ENCODE results near the gene RIMBP2.
A peak's percentile ranks its signal among the peaks of the same experiment; 100 is the strongest.

Gene RIMBP2

DNA sequence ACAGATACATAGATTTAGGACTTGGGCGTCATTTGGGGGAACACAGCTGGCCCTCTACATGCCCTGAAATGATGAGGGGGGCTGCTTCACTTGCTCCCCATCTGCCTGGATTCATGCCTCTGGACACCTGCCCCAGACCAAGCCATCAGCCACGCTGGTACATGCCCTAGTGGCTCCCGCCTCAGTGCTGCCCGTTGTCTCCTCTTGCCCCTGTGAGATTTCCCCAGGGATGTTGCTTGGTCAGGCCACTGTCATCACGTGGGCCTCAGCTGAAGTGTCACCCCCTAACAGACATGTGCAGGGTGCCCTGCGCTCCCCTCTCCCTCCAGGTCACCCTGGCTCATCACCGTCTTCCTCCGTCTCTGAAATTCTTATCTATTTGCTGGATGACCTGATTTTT is 220.9 kb downstream of the RIMBP2 start:
- Histone ChIP-seq H4K91ac (ENCODE audit: low read depth, low read length, poor library complexity) (no peak overlapping the region), H4K8ac (ENCODE audit: low read depth, low read length) (no peak overlapping the region), H2BK15ac (ENCODE audit: low read length) (no peak overlapping the region), H3K4me1 (ENCODE audit: control insufficient read depth in 2 of 2, insufficient read depth in 1 of 2, low read depth in 1 of 2, low read length in 2 of 2) (peaks cover 0 to 7% of the 10 kb centered on the region in 2 donors), H3K18ac (ENCODE audit: low read length) (no peak overlapping the region), H3K4ac (ENCODE audit: low read length) (no peak overlapping the region), H2BK12ac (ENCODE audit: low read length) (no peak overlapping the region), H3K36me3 (replicated peaks in 1 of 2; ENCODE audit: control insufficient read depth in 2 of 2, insufficient read depth in 2 of 2, low read length in 2 of 2) (no peaks in the 10 kb centered on the region), H3K79me1 (ENCODE audit: low read depth, low read length) (no peaks in the 10 kb centered on the region), H3K27ac (replicated peaks; ENCODE audit: low read length) (no peak overlapping the region), H3K9ac (ENCODE audit: low read depth, low read length, poor library complexity) (no peak overlapping the region), H2AFZ (ENCODE audit: low read length) (no peak overlapping the region), H3K27me3 (ENCODE audit: control insufficient read depth in 3 of 3, insufficient read depth in 3 of 3, low read depth in 1 of 3, low read length in 3 of 3) (peaks cover 0 to 19% (median 0%) of the 10 kb centered on the region in 3 experiments), H3K23ac (ENCODE audit: low read depth, low read length, poor library complexity) (peak overlapping the region; percentile 31), H2AK5ac (ENCODE audit: low read depth, low read length) (no peak overlapping the region), H3K14ac (ENCODE audit: low read length) (no peak overlapping the region), H2BK5ac (ENCODE audit: low read length) (no peak overlapping the region), H2BK120ac (ENCODE audit: low read depth, low read length) (no peak overlapping the region), H3K4me2 (ENCODE audit: insufficient read depth, low read length, poor library complexity, severe bottlenecking) (no peak overlapping the region), H3K4me3 (ENCODE audit: low read length in 2 of 2) (no peak overlapping the region), H3K9me3 (replicated peaks in 1 of 2; ENCODE audit: control insufficient read depth in 2 of 2, insufficient read depth in 1 of 2, low read depth in 1 of 2, low read length in 2 of 2) (no peaks in the 10 kb centered on the region)
- DNase-seq (ENCODE audit: low spot score), result no peak
- WGBS, 2 donors (ENCODE audit: extremely low coverage in 2 of 2, insufficient read length in 2 of 2, insufficient replicate concordance in 1 of 2), result no CpG with 5 or more reads among the region's 8 CpGs

DNA sequence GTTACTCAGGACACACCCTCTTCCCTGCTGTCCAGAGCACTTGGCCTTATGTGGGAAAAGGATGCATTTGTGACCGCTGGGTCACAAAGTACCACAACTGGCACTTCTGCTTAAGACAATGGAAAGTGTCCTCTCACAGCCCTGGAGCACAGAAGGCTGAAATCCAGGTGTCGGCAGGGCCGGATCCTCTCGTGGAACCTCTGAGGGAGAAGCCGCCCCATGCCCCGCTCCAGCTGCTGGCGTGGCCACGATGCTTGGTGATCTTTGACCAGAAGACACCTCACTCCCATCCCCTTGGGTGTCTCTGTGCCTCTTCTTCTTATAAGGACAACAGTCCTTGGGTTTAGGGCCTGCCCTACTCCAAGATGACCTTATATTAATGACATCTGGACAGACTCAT is 221.4 kb downstream of the RIMBP2 start:
- no peak for DNase-seq (ENCODE audit: low spot score)
- Histone ChIP-seq H2BK120ac (ENCODE audit: low read depth, low read length) (no peak overlapping the region), H2BK5ac (ENCODE audit: low read length) (no peak overlapping the region), H3K36me3 (replicated peaks in 1 of 2; ENCODE audit: control insufficient read depth in 2 of 2, insufficient read depth in 2 of 2, low read length in 2 of 2) (no peaks in the 10 kb centered on the region), H3K9me3 (replicated peaks in 1 of 2; ENCODE audit: control insufficient read depth in 2 of 2, insufficient read depth in 1 of 2, low read depth in 1 of 2, low read length in 2 of 2) (no peaks in the 10 kb centered on the region), H3K4me2 (ENCODE audit: insufficient read depth, low read length, poor library complexity, severe bottlenecking) (no peak overlapping the region), H3K23ac (ENCODE audit: low read depth, low read length, poor library complexity) (no peak overlapping the region), H3K4me1 (ENCODE audit: control insufficient read depth in 2 of 2, insufficient read depth in 1 of 2, low read depth in 1 of 2, low read length in 2 of 2) (peaks cover 0 to 7% of the 10 kb centered on the region in 2 donors), H3K27ac (replicated peaks; ENCODE audit: low read length) (no peak overlapping the region), H2BK12ac (ENCODE audit: low read length) (no peak overlapping the region), H2AFZ (ENCODE audit: low read length) (no peak overlapping the region), H4K91ac (ENCODE audit: low read depth, low read length, poor library complexity) (no peak overlapping the region), H3K9ac (ENCODE audit: low read depth, low read length, poor library complexity) (no peak overlapping the region), H2BK15ac (ENCODE audit: low read length) (no peak overlapping the region), H3K4ac (ENCODE audit: low read length) (no peak overlapping the region), H3K27me3 (ENCODE audit: control insufficient read depth in 3 of 3, insufficient read depth in 3 of 3, low read depth in 1 of 3, low read length in 3 of 3) (peaks cover 0 to 19% (median 0%) of the 10 kb centered on the region in 3 experiments), H3K18ac (ENCODE audit: low read length) (no peak overlapping the region), H3K4me3 (ENCODE audit: low read length in 2 of 2) (no peak overlapping the region), H3K14ac (ENCODE audit: low read length) (no peak overlapping the region), H3K79me1 (ENCODE audit: low read depth, low read length) (no peaks in the 10 kb centered on the region), H4K8ac (ENCODE audit: low read depth, low read length) (no peak overlapping the region), H2AK5ac (ENCODE audit: low read depth, low read length) (no peak overlapping the region)
- no CpG with 5 or more reads among the region's 8 CpGs for WGBS, 2 donors (ENCODE audit: extremely low coverage in 2 of 2, insufficient read length in 2 of 2, insufficient replicate concordance in 1 of 2)

- Histone ChIP-seq H3K18ac (ENCODE audit: low read length) (no peak overlapping the region), H3K4me1 (ENCODE audit: control insufficient read depth in 2 of 2, insufficient read depth in 1 of 2, low read depth in 1 of 2, low read length in 2 of 2) (peaks cover 0 to 7% of the 10 kb centered on the region in 2 donors), H2BK5ac (ENCODE audit: low read length) (no peak overlapping the region), H3K36me3 (replicated peaks in 1 of 2; ENCODE audit: control insufficient read depth in 2 of 2, insufficient read depth in 2 of 2, low read length in 2 of 2) (no peaks in the 10 kb centered on the region), H2BK12ac (ENCODE audit: low read length) (no peak overlapping the region), H3K23ac (ENCODE audit: low read depth, low read length, poor library complexity) (no peak overlapping the region), H4K8ac (ENCODE audit: low read depth, low read length) (no peak overlapping the region), H4K91ac (ENCODE audit: low read depth, low read length, poor library complexity) (no peak overlapping the region), H3K14ac (ENCODE audit: low read length) (no peak overlapping the region), H2AFZ (ENCODE audit: low read length) (no peak overlapping the region), H3K4ac (ENCODE audit: low read length) (no peak overlapping the region), H3K9ac (ENCODE audit: low read depth, low read length, poor library complexity) (no peak overlapping the region), H3K4me2 (ENCODE audit: insufficient read depth, low read length, poor library complexity, severe bottlenecking) (no peak overlapping the region), H3K4me3 (ENCODE audit: low read length in 2 of 2) (no peak overlapping the region), H2AK5ac (ENCODE audit: low read depth, low read length) (peak overlapping the region; percentile 30), H2BK120ac (ENCODE audit: low read depth, low read length) (no peak overlapping the region), H3K27me3 (ENCODE audit: control insufficient read depth in 3 of 3, insufficient read depth in 3 of 3, low read depth in 1 of 3, low read length in 3 of 3) (peaks cover 0 to 19% (median 0%) of the 10 kb centered on the region in 3 experiments), H3K9me3 (replicated peaks in 1 of 2; ENCODE audit: control insufficient read depth in 2 of 2, insufficient read depth in 1 of 2, low read depth in 1 of 2, low read length in 2 of 2) (no peaks in the 10 kb centered on the region), H2BK15ac (ENCODE audit: low read length) (no peak overlapping the region), H3K27ac (replicated peaks; ENCODE audit: low read length) (no peak overlapping the region), H3K79me1 (ENCODE audit: low read depth, low read length) (no peaks in the 10 kb centered on the region)
- no peak for DNase-seq (ENCODE audit: low spot score)
- no CpG with 5 or more reads among the region's 13 CpGs for WGBS, 2 donors (ENCODE audit: extremely low coverage in 2 of 2, insufficient read length in 2 of 2, insufficient replicate concordance in 1 of 2)
These were observed 222.1 kb downstream of the RIMBP2 start for GRCh38 chr12:130493951-130494350.

GRCh38 chr12:130491421-130492357 is 224.4 kb downstream of the RIMBP2 start:
- H2BK15ac ChIP-seq (ENCODE audit: low read length), result no peak overlapping the region
- no peak overlapping the region for H3K4me2 ChIP-seq (ENCODE audit: insufficient read depth, low read length, poor library complexity, severe bottlenecking)
- H3K27me3 ChIP-seq (ENCODE audit: control insufficient read depth in 3 of 3, insufficient read depth in 3 of 3, low read depth in 1 of 3, low read length in 3 of 3), result peaks cover 0 to 19% (median 0%) of the 10 kb centered on the region in 3 experiments
- no peak overlapping the region for H3K9ac ChIP-seq (ENCODE audit: low read depth, low read length, poor library complexity)
- no CpG with 5 or more reads among the region's 32 CpGs for WGBS, 2 donors (ENCODE audit: extremely low coverage in 2 of 2, insufficient read length in 2 of 2, insufficient replicate concordance in 1 of 2)
- DNase-seq (ENCODE audit: low spot score), result no peak
- no peak overlapping the region for H3K27ac ChIP-seq (replicated peaks; ENCODE audit: low read length)
- H3K79me1 ChIP-seq (ENCODE audit: low read depth, low read length), result no peaks in the 10 kb centered on the region
- H3K4me1 ChIP-seq (ENCODE audit: control insufficient read depth in 2 of 2, insufficient read depth in 1 of 2, low read depth in 1 of 2, low read length in 2 of 2), result peaks cover 0 to 7% of the 10 kb centered on the region in 2 donors
- no peak overlapping the region for H4K91ac ChIP-seq (ENCODE audit: low read depth, low read length, poor library complexity)
- H3K18ac ChIP-seq (ENCODE audit: low read length), result peak overlapping the region; percentile 76
- H3K36me3 ChIP-seq (replicated peaks in 1 of 2; ENCODE audit: control insufficient read depth in 2 of 2, insufficient read depth in 2 of 2, low read length in 2 of 2), result no peaks in the 10 kb centered on the region
- H3K23ac ChIP-seq (ENCODE audit: low read depth, low read length, poor library complexity), result no peak overlapping the region
- no peak overlapping the region for H2AK5ac ChIP-seq (ENCODE audit: low read depth, low read length)
- H2BK5ac ChIP-seq (ENCODE audit: low read length), result no peak overlapping the region
- H4K8ac ChIP-seq (ENCODE audit: low read depth, low read length), result no peak overlapping the region
- no peak overlapping the region for H2BK12ac ChIP-seq (ENCODE audit: low read length)
- H3K4ac ChIP-seq (ENCODE audit: low read length), result no peak overlapping the region
- no peak overlapping the region for H3K4me3 ChIP-seq (ENCODE audit: low read length in 2 of 2)
- no peak overlapping the region for H3K14ac ChIP-seq (ENCODE audit: low read length)
- H2BK120ac ChIP-seq (ENCODE audit: low read depth, low read length), result no peak overlapping the region
- no peak overlapping the region for H2AFZ ChIP-seq (ENCODE audit: low read length)
- H3K9me3 ChIP-seq (replicated peaks in 1 of 2; ENCODE audit: control insufficient read depth in 2 of 2, insufficient read depth in 1 of 2, low read depth in 1 of 2, low read length in 2 of 2), result peaks cover 0 to 3% of the 10 kb centered on the region in 2 donors

All from neuronal stem cell (in vitro differentiated cells).